ENCODE results near the gene ETV7.

Gene ETV7

GRCh38 chr6:36378936-36379335 lies 8.5 kb downstream of the ETV7 start:
- POLR2A ChIA-PET, result no interaction called here

GRCh38 chr6:36378243-36378920 lies 9.1 kb downstream of the ETV7 start:
- ChIA-PET CTCF (no interaction called here), POLR2A (no interaction called here)
- TF ChIP-seq TARDBP (IDR thresholded peaks at IDR 0.05), result no peak
- no peak for TF ChIP-seq HDGF (IDR thresholded peaks at IDR 0.05; ENCODE audit: borderline replicate concordance)
- TF ChIP-seq ZNF384 (IDR thresholded peaks at IDR 0.05), result no peak
- no peak for TF ChIP-seq SUZ12 (IDR thresholded peaks at IDR 0.05)
- no peak for TF ChIP-seq FOXK2 (IDR thresholded peaks at IDR 0.05)
- no peak for TF ChIP-seq FOXA1 (IDR thresholded peaks at IDR 0.05)
- TF ChIP-seq LEF1 (IDR thresholded peaks at IDR 0.05; ENCODE audit: borderline replicate concordance), result no peak
- TF ChIP-seq ARNT (IDR thresholded peaks at IDR 0.05), result no peak
- TF ChIP-seq L3MBTL2 (conservative IDR thresholded peaks at IDR 0.05), result no peak
- no peak for TF ChIP-seq PKNOX1 (IDR thresholded peaks at IDR 0.05)
- TF ChIP-seq ELF4 (IDR thresholded peaks at IDR 0.05), result no peak
- no peak for TF ChIP-seq NFRKB (IDR thresholded peaks at IDR 0.05)
- no peak for TF ChIP-seq FOXM1 (IDR thresholded peaks at IDR 0.05; ENCODE audit: borderline replicate concordance)
- no peak for TF ChIP-seq BHLHE40 (IDR thresholded peaks at IDR 0.05; ENCODE audit: borderline replicate concordance)
- TF ChIP-seq CTBP1 (IDR thresholded peaks at IDR 0.05; ENCODE audit: borderline replicate concordance), result no peak
- TF ChIP-seq SP1 (IDR thresholded peaks at IDR 0.05), result no peak
- DNase-seq (ENCODE audit: extremely low spot score), result no peak

More at GRCh38 chr6:36378936-36379335, 8.5 kb downstream of the ETV7 start:
- CTCF ChIA-PET, result no interaction called here
- TF ChIP-seq FOXA1 (IDR thresholded peaks at IDR 0.05) (no peak), ZNF384 (IDR thresholded peaks at IDR 0.05) (no peak), HDGF (IDR thresholded peaks at IDR 0.05; ENCODE audit: borderline replicate concordance) (no peak), SUZ12 (IDR thresholded peaks at IDR 0.05) (no peak), SP1 (IDR thresholded peaks at IDR 0.05) (no peak), NFRKB (IDR thresholded peaks at IDR 0.05) (no peak), FOXK2 (IDR thresholded peaks at IDR 0.05) (no peak), BHLHE40 (IDR thresholded peaks at IDR 0.05; ENCODE audit: borderline replicate concordance) (no peak), CTBP1 (IDR thresholded peaks at IDR 0.05; ENCODE audit: borderline replicate concordance) (no peak), L3MBTL2 (conservative IDR thresholded peaks at IDR 0.05) (no peak), TARDBP (IDR thresholded peaks at IDR 0.05) (no peak), LEF1 (IDR thresholded peaks at IDR 0.05; ENCODE audit: borderline replicate concordance) (no peak), PKNOX1 (IDR thresholded peaks at IDR 0.05) (no peak), ARNT (IDR thresholded peaks at IDR 0.05) (no peak), ELF4 (IDR thresholded peaks at IDR 0.05) (no peak), FOXM1 (IDR thresholded peaks at IDR 0.05; ENCODE audit: borderline replicate concordance) (no peak)
- no peak for DNase-seq (ENCODE audit: extremely low spot score)

GRCh38 chr6:36377594-36377993 lies 9.9 kb downstream of the ETV7 start:
- ChIA-PET CTCF (no interaction called here), POLR2A (no interaction called here)
- TF ChIP-seq BHLHE40 (IDR thresholded peaks at IDR 0.05; ENCODE audit: borderline replicate concordance) (no peak), HDGF (IDR thresholded peaks at IDR 0.05; ENCODE audit: borderline replicate concordance) (no peak), FOXA1 (IDR thresholded peaks at IDR 0.05) (no peak), ARNT (IDR thresholded peaks at IDR 0.05) (no peak), SUZ12 (IDR thresholded peaks at IDR 0.05) (no peak), ZNF384 (IDR thresholded peaks at IDR 0.05) (no peak), SP1 (IDR thresholded peaks at IDR 0.05) (no peak)
- DNase-seq (ENCODE audit: extremely low spot score), result no peak

- TF ChIP-seq TARDBP (IDR thresholded peaks at IDR 0.05) (no peak), NFRKB (IDR thresholded peaks at IDR 0.05) (no peak)
- ChIA-PET POLR2A (no interaction called here), CTCF (no interaction called here)
- no peak for DNase-seq (ENCODE audit: extremely low spot score)
Observed at GRCh38 chr6:36376742-36377141, 10.7 kb downstream of the ETV7 start.

GRCh38 chr6:36376183-36376582 lies 11.3 kb downstream of the ETV7 start:
- CTCF ChIA-PET, result no interaction called here
- no peak for DNase-seq (ENCODE audit: extremely low spot score)
- POLR2A ChIA-PET, result no interaction called here
- TF ChIP-seq ARNT (IDR thresholded peaks at IDR 0.05) (no peak), SUZ12 (IDR thresholded peaks at IDR 0.05) (no peak), HDGF (IDR thresholded peaks at IDR 0.05; ENCODE audit: borderline replicate concordance) (no peak), L3MBTL2 (conservative IDR thresholded peaks at IDR 0.05) (no peak), ZNF384 (IDR thresholded peaks at IDR 0.05) (no peak), BHLHE40 (IDR thresholded peaks at IDR 0.05; ENCODE audit: borderline replicate concordance) (no peak)

- ChIA-PET POLR2A (no interaction called here), CTCF (no interaction called here)
- TF ChIP-seq TARDBP (IDR thresholded peaks at IDR 0.05) (no peak), FOXM1 (IDR thresholded peaks at IDR 0.05; ENCODE audit: borderline replicate concordance) (no peak), SP1 (IDR thresholded peaks at IDR 0.05) (no peak), SUZ12 (IDR thresholded peaks at IDR 0.05) (no peak), CTBP1 (IDR thresholded peaks at IDR 0.05; ENCODE audit: borderline replicate concordance) (no peak), BHLHE40 (IDR thresholded peaks at IDR 0.05; ENCODE audit: borderline replicate concordance) (no peak), ELF4 (IDR thresholded peaks at IDR 0.05) (no peak), FOXK2 (IDR thresholded peaks at IDR 0.05) (no peak), HDGF (IDR thresholded peaks at IDR 0.05; ENCODE audit: borderline replicate concordance) (no peak), NFRKB (IDR thresholded peaks at IDR 0.05) (no peak), L3MBTL2 (conservative IDR thresholded peaks at IDR 0.05) (no peak), PKNOX1 (IDR thresholded peaks at IDR 0.05) (no peak), ZNF384 (IDR thresholded peaks at IDR 0.05) (no peak), ARNT (IDR thresholded peaks at IDR 0.05) (no peak), LEF1 (IDR thresholded peaks at IDR 0.05; ENCODE audit: borderline replicate concordance) (no peak), FOXA1 (IDR thresholded peaks at IDR 0.05) (no peak)
- no peak for DNase-seq (ENCODE audit: extremely low spot score)
Observed at GRCh38 chr6:36375644-36376155, 11.8 kb downstream of the ETV7 start.

Data from HEK293T (cell line).